Prostate gland (tissue), 2 donors: ENCODE data around the gene PRIMA1. TPM values are rescaled to one million over a fixed set of nuclear protein-coding genes. Genes with fewer than 3 reads are reported as not detected.

Experiments
- DNase-seq: peaks from one replicate; pipeline ENCODE4 v3.0.0-alpha.2; 2019; ENCODE audit warnings: low spot score
- H3K27ac ChIP-seq, 2 donors: fragments of 200-600 bp; sonication (generic); 2 replicates each; pipeline ENCODE4 v1.5.1; 2017 to 2019
- H3K27me3 ChIP-seq: fragments of 200-600 bp; sonication (generic); replicated peaks from 2 replicates; pipeline ENCODE4 v1.5.1; 2019; ENCODE audit not compliant: insufficient read depth
- H3K36me3 ChIP-seq, 2 donors: fragments of 200-600 bp; sonication (generic); 1 replicate in 1 of 2; 2 replicates in 1 of 2; pipeline versions ENCODE4 v1.5.1 to v1.8.1; 2017 to 2019
- H3K4me1 ChIP-seq: fragments of 200-600 bp; sonication (generic); replicated peaks from 2 replicates; pipeline ENCODE4 v1.5.1; 2019
- H3K4me3 ChIP-seq, 2 donors: fragments of 200-600 bp; sonication (generic); 2 replicates each; pipeline ENCODE4 v1.5.1; 2017 to 2019
- H3K9me3 ChIP-seq: fragments of 200-600 bp; sonication (generic); 2 replicates; pipeline ENCODE4 v1.5.1; 2017
- POLR2A ChIP-seq: fragments of 450-650 bp; IDR thresholded peaks from one replicate; pipeline ENCODE4 v1.6.1; 2016; ENCODE audit warnings: antibody characterized with exemption, mild to moderate bottlenecking
- POLR2AphosphoS5 ChIP-seq: sonication (generic); formaldehyde crosslinking; IDR thresholded peaks from one replicate; pipeline ENCODE4 v1.6.1; 2017; ENCODE audit warnings: antibody characterized with exemption
- WGBS: methylation state at CpG from one replicate; pipeline ENCODE4 v1.1.5; 2018; 5-methylcytosine and 5-hydroxymethylcytosine counted together
- intact Hi-C: fragments of 100-400 bp; cut with DNase I; formaldehyde crosslinking; loops from one replicate; pipeline ENCODE4 v1.14.2; 2022
- total RNA-seq, 2 donors: library from RNA; depleted of rRNA; stranded (reverse); fragments of >200 nt; gene quantifications; one replicate each; pipeline ENCODE4 v1.1.0, GENCODE V29; 2016
- TF ChIP-seq, protein P1 (sequence below), 4 experiments: fragments of 200-600 bp in 2 of 4; fragments of 450-650 bp in 2 of 4; sonication (generic) in 2 of 4; IDR thresholded peaks; 1 replicate in 3 of 4; 2 replicates in 1 of 4; pipeline ENCODE4 v1.5.1; 2016 to 2019; ENCODE audit warnings: antibody characterized with exemption in 4 of 4, mild to moderate bottlenecking in 2 of 4, moderate library complexity in 2 of 4

PRIMA1 gene
- total RNA-seq, 2 donors from 2014 or later: 3.6 to 9.8 TPM

DNA sequence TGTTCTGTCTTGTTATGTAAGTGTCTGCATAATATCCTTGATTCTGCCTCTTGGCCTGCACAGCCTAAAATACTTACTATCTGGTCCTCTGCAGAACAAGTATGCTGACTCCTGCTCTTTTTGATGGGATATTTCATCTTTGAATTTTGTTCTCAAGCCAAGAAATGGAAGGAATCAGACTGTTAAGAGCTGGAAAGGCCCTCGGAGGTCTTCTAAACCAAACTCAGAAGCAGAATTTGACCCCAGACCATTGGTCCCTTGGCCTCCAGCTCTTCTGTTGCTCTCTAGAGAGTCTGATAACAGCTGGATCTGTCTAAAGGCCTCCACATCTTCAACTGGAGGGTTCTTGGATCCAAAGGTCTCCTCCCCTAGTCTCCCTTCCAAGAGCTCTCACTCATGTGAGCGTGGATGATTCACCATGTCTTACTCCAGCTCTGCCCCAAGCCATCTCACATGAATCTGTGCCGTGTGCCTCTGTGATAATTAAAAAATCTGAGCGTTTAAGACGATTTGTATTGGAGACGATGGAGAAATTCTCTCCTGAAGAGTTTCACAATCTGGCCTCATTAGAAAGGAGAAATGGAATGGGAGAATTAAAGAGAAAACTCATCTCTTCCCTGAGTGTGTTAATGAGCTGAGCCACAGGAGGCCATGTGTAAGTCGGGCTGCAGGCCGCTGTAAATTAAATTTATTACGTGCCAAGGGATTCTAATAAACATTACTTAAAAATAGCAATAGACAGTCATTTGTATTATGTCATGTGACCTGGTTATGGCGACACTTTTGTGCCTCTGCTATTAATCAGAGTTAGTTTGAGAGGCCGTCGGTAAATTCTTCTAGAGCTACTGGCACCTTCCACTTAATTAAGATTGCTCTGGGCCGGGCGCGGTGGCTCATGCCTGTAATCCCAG, 15.4 kb upstream of the PRIMA1 start:
- H3K4me1 ChIP-seq: no peaks in the 10 kb centered on the region
- H3K9me3 ChIP-seq: no peaks in the 10 kb centered on the region
- DNase-seq: no peak
- intact Hi-C loops: no loop called here
- H3K4me3 ChIP-seq: no peak overlapping the region
- no peaks in the 10 kb centered on the region for H3K36me3 ChIP-seq
- H3K27ac ChIP-seq: no peak overlapping the region
- 88% methylated on average over 15 of the region's 15 CpGs for WGBS
- no peaks in the 10 kb centered on the region for H3K27me3 ChIP-seq
- TF ChIP-seq POLR2AphosphoS5: no peak
- TF ChIP-seq POLR2A: no peak
- TF ChIP-seq, protein P1, sequence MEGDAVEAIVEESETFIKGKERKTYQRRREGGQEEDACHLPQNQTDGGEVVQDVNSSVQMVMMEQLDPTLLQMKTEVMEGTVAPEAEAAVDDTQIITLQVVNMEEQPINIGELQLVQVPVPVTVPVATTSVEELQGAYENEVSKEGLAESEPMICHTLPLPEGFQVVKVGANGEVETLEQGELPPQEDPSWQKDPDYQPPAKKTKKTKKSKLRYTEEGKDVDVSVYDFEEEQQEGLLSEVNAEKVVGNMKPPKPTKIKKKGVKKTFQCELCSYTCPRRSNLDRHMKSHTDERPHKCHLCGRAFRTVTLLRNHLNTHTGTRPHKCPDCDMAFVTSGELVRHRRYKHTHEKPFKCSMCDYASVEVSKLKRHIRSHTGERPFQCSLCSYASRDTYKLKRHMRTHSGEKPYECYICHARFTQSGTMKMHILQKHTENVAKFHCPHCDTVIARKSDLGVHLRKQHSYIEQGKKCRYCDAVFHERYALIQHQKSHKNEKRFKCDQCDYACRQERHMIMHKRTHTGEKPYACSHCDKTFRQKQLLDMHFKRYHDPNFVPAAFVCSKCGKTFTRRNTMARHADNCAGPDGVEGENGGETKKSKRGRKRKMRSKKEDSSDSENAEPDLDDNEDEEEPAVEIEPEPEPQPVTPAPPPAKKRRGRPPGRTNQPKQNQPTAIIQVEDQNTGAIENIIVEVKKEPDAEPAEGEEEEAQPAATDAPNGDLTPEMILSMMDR (IDR thresholded peaks at IDR 0.05): no peak

DNA sequence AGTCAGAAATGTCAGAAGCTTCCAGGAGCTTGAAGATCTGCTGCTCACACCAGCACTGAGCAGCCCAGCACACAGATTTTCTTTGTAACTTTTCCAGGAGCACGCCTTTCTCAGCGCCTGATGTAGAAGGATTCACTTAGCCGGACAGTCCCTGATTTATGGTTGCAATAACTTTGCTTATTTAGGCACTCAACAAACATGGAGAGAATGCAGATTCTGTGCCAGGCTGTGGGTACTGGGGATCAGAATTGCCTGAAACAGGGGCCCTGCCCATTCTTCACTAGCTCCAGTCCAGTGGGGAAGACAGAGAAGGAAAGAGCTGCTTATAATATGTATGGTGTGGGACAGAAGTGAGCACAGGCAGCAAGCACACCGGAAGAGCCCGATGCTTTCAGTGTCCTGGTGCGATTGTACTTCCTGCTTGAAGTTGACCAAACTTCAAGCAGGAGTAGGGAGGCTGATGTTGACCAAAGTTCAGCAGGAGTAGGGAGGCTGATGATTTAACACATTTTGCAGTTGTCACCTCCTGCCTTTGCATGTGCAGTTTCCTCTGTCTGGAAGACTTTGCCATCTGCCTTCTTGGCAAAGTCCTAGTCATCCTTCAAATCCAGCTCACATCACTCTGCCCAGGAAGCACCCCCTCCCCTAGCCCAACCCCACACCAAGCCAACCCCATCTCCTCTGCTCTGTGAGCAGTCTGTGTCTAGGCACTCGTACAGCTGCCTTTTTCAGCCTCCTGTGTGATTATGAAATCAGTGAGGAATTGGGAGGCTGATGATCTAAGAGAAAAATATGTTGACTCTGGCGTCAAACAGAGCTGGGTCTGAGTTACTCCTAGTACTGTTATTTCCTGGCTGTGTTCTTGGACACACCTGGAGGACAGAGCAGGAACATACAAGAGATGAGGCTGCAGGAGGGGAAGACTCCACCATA, 12.0 kb upstream of the PRIMA1 start:
- Histone ChIP-seq H3K27me3 (no peaks in the 10 kb centered on the region), H3K9me3 (no peaks in the 10 kb centered on the region), H3K4me3 (no peak overlapping the region), H3K36me3 (no peaks in the 10 kb centered on the region), H3K27ac (peak overlapping the region; percentile 48 to 60), H3K4me1 (no peaks in the 10 kb centered on the region)
- peak; percentile 43 for DNase-seq
- intact Hi-C loops: no loop called here
- no peak for TF ChIP-seq POLR2AphosphoS5
- TF ChIP-seq, protein P1 (IDR thresholded peaks at IDR 0.05): peak in 1 of 4 experiments; percentile 9
- 32% methylated on average over 8 of the region's 8 CpGs for WGBS

DNA sequence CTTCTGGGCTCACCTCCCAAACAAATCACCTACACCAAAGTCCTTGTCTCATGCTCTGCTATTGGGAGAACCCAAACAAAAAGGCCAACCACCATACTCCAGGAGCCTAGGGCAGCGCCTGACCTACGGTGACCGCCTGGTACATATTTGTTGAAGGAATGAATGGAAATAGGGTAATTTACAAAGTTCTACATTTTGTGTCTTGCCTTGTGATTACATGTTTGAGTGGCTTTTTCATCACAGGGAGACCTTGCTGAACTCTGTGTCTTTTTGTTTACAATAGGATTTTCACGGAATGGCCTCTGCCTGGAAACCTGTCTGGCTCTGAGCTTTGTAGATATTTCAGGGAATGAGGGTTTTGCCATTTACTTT, 11.3 kb upstream of the PRIMA1 start:
- TF ChIP-seq, protein P1 (IDR thresholded peaks at IDR 0.05): no peak
- TF ChIP-seq POLR2AphosphoS5 (no peak), POLR2A (no peak)
- Histone ChIP-seq H3K27ac (peak overlapping the region; percentile 48 to 60), H3K36me3 (no peaks in the 10 kb centered on the region), H3K9me3 (no peaks in the 10 kb centered on the region), H3K27me3 (no peaks in the 10 kb centered on the region), H3K4me1 (no peaks in the 10 kb centered on the region), H3K4me3 (no peak overlapping the region)
- WGBS: 67% methylated on average over 4 of the region's 4 CpGs
- no peak for DNase-seq
- intact Hi-C loops: no loop called here

DNA sequence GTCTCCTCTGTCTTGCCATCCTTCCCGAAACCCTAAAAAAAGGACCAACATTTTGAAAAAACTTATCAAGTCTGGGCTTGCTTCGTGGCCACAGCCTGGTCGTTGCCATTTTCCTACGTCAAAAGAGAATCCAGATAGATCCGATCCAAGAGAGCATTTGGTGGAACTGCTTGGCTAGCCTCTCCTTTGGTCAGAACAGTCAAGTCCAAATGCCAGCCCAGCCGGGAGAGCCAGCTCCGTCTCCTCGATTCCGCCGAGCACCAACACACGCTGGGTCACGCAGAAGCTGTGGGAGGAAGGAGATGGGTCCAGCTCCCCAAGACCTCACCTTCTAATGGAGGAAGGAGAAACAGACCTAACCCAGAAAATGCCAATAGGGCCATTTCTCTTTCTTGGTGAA, 9.3 kb upstream of the PRIMA1 start:
- Histone ChIP-seq H3K4me3 (no peak overlapping the region), H3K4me1 (no peaks in the 10 kb centered on the region), H3K36me3 (no peaks in the 10 kb centered on the region), H3K27ac (peak overlapping the region; percentile 17 to 53), H3K27me3 (no peaks in the 10 kb centered on the region), H3K9me3 (no peaks in the 10 kb centered on the region)
- TF ChIP-seq POLR2A (no peak), POLR2AphosphoS5 (no peak)
- TF ChIP-seq, protein P1 (IDR thresholded peaks at IDR 0.05): no peak
- intact Hi-C loops: no loop called here
- 61% methylated on average over 12 of the region's 12 CpGs for WGBS
- peak; percentile 29 for DNase-seq
